ENCODE measurements around the gene COL23A1. TPM values are rescaled to one million over a fixed set of nuclear protein-coding genes. Genes with fewer than 3 reads are reported as not detected.

Gene COL23A1
- polyA plus RNA-seq, 3 donors: 0.11 to 0.21 TPM; not detected in 1

- Histone ChIP-seq H3K4me3 (replicated peaks in 1 of 3; ENCODE audit: low read depth in 2 of 3, low read length in 3 of 3) (no peak overlapping the region), H2AFZ (ENCODE audit: insufficient read depth, low read depth, low read length, poor library complexity, severe bottlenecking) (no peak overlapping the region), H3K4me1 (ENCODE audit: control insufficient read depth in 1 of 2, insufficient read depth in 2 of 2, low read length in 2 of 2) (no peaks in the 10 kb centered on the region), H3K27me3 (ENCODE audit: control insufficient read depth in 2 of 2, insufficient read depth in 2 of 2, low read length in 2 of 2) (no peaks in the 10 kb centered on the region), H3K4me2 (replicated peaks; ENCODE audit: extremely low read depth, low read length, poor library complexity, severe bottlenecking) (no peak overlapping the region), H3K36me3 (replicated peaks in 1 of 2; ENCODE audit: control insufficient read depth in 1 of 2, insufficient read depth in 2 of 2, low read length in 2 of 2) (no peaks in the 10 kb centered on the region), H3K79me2 (ENCODE audit: insufficient read depth, low read length) (no peaks in the 10 kb centered on the region), H3K9ac (ENCODE audit: insufficient read depth, low read length, poor library complexity, severe bottlenecking) (no peak overlapping the region), H3K9me3 (replicated peaks in 1 of 2; ENCODE audit: control insufficient read depth in 1 of 2, insufficient read depth in 1 of 2, low read length in 2 of 2) (no peaks in the 10 kb centered on the region), H4K20me1 (ENCODE audit: insufficient read depth, low read length) (no peaks in the 10 kb centered on the region), H3K27ac (ENCODE audit: low read depth in 1 of 2, low read length in 2 of 2) (no peak overlapping the region)
- TF ChIP-seq, protein P1, sequence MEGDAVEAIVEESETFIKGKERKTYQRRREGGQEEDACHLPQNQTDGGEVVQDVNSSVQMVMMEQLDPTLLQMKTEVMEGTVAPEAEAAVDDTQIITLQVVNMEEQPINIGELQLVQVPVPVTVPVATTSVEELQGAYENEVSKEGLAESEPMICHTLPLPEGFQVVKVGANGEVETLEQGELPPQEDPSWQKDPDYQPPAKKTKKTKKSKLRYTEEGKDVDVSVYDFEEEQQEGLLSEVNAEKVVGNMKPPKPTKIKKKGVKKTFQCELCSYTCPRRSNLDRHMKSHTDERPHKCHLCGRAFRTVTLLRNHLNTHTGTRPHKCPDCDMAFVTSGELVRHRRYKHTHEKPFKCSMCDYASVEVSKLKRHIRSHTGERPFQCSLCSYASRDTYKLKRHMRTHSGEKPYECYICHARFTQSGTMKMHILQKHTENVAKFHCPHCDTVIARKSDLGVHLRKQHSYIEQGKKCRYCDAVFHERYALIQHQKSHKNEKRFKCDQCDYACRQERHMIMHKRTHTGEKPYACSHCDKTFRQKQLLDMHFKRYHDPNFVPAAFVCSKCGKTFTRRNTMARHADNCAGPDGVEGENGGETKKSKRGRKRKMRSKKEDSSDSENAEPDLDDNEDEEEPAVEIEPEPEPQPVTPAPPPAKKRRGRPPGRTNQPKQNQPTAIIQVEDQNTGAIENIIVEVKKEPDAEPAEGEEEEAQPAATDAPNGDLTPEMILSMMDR (IDR thresholded peaks at IDR 0.05): no peak
- H3K27me3 Mint-ChIP-seq (ENCODE audit: low read depth in 3 of 3): peaks cover 0 to 2% (median 2%) of the 10 kb centered on the region in 3 donors
- 96% methylated on average over 7 of the region's 14 CpGs for WGBS (ENCODE audit: insufficient coverage)
- H3K36me3 Mint-ChIP-seq: no peaks in the 10 kb centered on the region
- intact Hi-C loops (cut with micrococcal nuclease): no loop called here
- H3K9me3 Mint-ChIP-seq: peaks cover 0 to 3% (median 0%) of the 10 kb centered on the region in 7 donors
- H3K27ac Mint-ChIP-seq: peak overlapping the region in 1 of 7 donors; percentile 80
- DNase-seq: no peak
- no peak overlapping the region for H3K4me3 Mint-ChIP-seq
- no peaks in the 10 kb centered on the region for H3K4me1 Mint-ChIP-seq
Observed at GRCh38 chr5:178423431-178423830, 166.8 kb downstream of the COL23A1 start.

DNA sequence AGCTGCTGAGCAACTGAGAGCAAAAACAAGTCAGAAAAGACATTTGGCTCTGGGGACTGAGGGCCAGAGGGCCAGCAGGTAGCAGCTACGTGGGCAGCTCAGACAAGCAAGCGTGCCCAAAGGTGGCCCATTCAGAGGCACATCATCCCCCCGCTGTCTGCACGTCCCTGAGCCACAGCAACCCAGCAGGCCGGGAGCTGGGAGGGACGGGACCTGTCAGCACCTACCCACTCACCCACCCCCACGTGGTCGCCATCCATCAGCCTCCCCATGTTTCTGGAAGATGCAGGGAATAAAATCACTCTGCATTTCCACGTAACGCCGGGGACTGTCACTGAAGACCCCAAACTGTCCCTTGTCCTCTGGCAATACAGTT is 167.8 kb downstream of the COL23A1 start:
- intact Hi-C loops (cut with micrococcal nuclease): no loop called here
- no peaks in the 10 kb centered on the region for H3K27me3 ChIP-seq (ENCODE audit: control insufficient read depth in 2 of 2, insufficient read depth in 2 of 2, low read length in 2 of 2)
- H3K9me3 ChIP-seq (replicated peaks in 1 of 2; ENCODE audit: control insufficient read depth in 1 of 2, insufficient read depth in 1 of 2, low read length in 2 of 2): no peaks in the 10 kb centered on the region
- peaks cover 4% of the 10 kb centered on the region for H3K4me1 Mint-ChIP-seq
- no peak overlapping the region for H3K9ac ChIP-seq (ENCODE audit: insufficient read depth, low read length, poor library complexity, severe bottlenecking)
- H3K27ac Mint-ChIP-seq: no peak overlapping the region
- no peak for DNase-seq
- no peak overlapping the region for H3K4me2 ChIP-seq (replicated peaks; ENCODE audit: extremely low read depth, low read length, poor library complexity, severe bottlenecking)
- H2AFZ ChIP-seq (ENCODE audit: insufficient read depth, low read depth, low read length, poor library complexity, severe bottlenecking): no peak overlapping the region
- H3K79me2 ChIP-seq (ENCODE audit: insufficient read depth, low read length): no peaks in the 10 kb centered on the region
- WGBS (ENCODE audit: insufficient coverage): 98% methylated on average over 8 of the region's 11 CpGs
- H3K4me1 ChIP-seq (ENCODE audit: control insufficient read depth in 1 of 2, insufficient read depth in 2 of 2, low read length in 2 of 2): peaks cover 0 to 3% of the 10 kb centered on the region in 2 donors
- no peak overlapping the region for H3K27ac ChIP-seq (ENCODE audit: low read depth in 1 of 2, low read length in 2 of 2)
- H3K36me3 Mint-ChIP-seq: no peaks in the 10 kb centered on the region
- H3K27me3 Mint-ChIP-seq (ENCODE audit: low read depth in 3 of 3): peaks cover 0 to 2% (median 2%) of the 10 kb centered on the region in 3 donors
- H3K4me3 Mint-ChIP-seq: no peak overlapping the region
- no peaks in the 10 kb centered on the region for H3K36me3 ChIP-seq (replicated peaks in 1 of 2; ENCODE audit: control insufficient read depth in 1 of 2, insufficient read depth in 2 of 2, low read length in 2 of 2)
- H3K4me3 ChIP-seq (replicated peaks in 1 of 3; ENCODE audit: low read depth in 2 of 3, low read length in 3 of 3): no peak overlapping the region
- no peaks in the 10 kb centered on the region for H4K20me1 ChIP-seq (ENCODE audit: insufficient read depth, low read length)
- H3K9me3 Mint-ChIP-seq: peaks cover 0 to 3% (median 0%) of the 10 kb centered on the region in 7 donors
- TF ChIP-seq, protein P1 (IDR thresholded peaks at IDR 0.05): no peak
